Thymus (tissue), 11 donors: ENCODE measurements around the gene KLC4. TPM values are rescaled to one million over a fixed set of nuclear protein-coding genes. Genes with fewer than 3 reads are reported as not detected.

Source experiments
- DNase-seq, 9 donors: peaks; one replicate each; pipeline ENCODE4 v3.0.0-alpha.2; 2013; ENCODE audit warnings: low spot score in 9 of 9, low read depth in 6 of 9, missing footprints in 1 of 9
- H3K27ac ChIP-seq, 2 donors: one replicate each; pipeline ENCODE4 v1.5.1; 2013; ENCODE audit warnings: control low read depth in 1 of 2, low read depth in 1 of 2, low read length in 1 of 2, mild to moderate bottlenecking in 1 of 2, moderate library complexity in 1 of 2
- H3K27me3 ChIP-seq, 2 donors: one replicate each; pipeline ENCODE4 v1.5.1; 2013; ENCODE audit warnings: low read length in 1 of 2; ENCODE audit not compliant: control insufficient read depth in 2 of 2, insufficient read depth in 1 of 2
- H3K36me3 ChIP-seq, 2 donors: one replicate each; pipeline ENCODE4 v1.5.1; 2013; ENCODE audit warnings: low read length in 1 of 2, mild to moderate bottlenecking in 1 of 2, moderate library complexity in 1 of 2; ENCODE audit not compliant: control insufficient read depth in 2 of 2, insufficient read depth in 2 of 2
- H3K4me1 ChIP-seq, 2 donors: one replicate each; pipeline ENCODE4 v1.5.1; 2013; ENCODE audit warnings: low read length in 2 of 2; ENCODE audit not compliant: control insufficient read depth in 2 of 2, insufficient read depth in 2 of 2
- H3K4me3 ChIP-seq, 2 donors: one replicate each; pipeline ENCODE4 v1.5.1; 2013; ENCODE audit warnings: low read length in 2 of 2, control low read depth in 1 of 2, mild to moderate bottlenecking in 1 of 2
- H3K9me3 ChIP-seq, 2 donors: one replicate each; pipeline ENCODE4 v1.5.1; 2013; ENCODE audit warnings: low read length in 1 of 2, mild to moderate bottlenecking in 1 of 2; ENCODE audit not compliant: control insufficient read depth in 2 of 2, insufficient read depth in 1 of 2
- WGBS: extraction: QIAGEN DNeasy Blood & Tissue Kit; methylation state at CpG from one replicate; pipeline ENCODE4 v1.1.7; 2013; 5-methylcytosine and 5-hydroxymethylcytosine counted together
- polyA plus RNA-seq: library from polyadenylated mRNA; stranded (reverse); fragments of 200-250 nt; gene quantifications from one replicate; pipeline ENCODE4 v1.2.3, GENCODE V29; 2013
- total RNA-seq: library from RNA; stranded (reverse); fragments of 120-200 nt; gene quantifications from one replicate; pipeline ENCODE4 v1.2.4, GENCODE V29; 2013
- donor health status: healthy.

Gene KLC4
- total and polyA plus RNA-seq, 2 donors = 20.3 to 27.1 TPM

- H3K4me3 ChIP-seq = no peak overlapping the region
- H3K4me1 ChIP-seq = peaks cover 28 to 50% of the 10 kb centered on the region in 2 donors
- no peak overlapping the region for H3K27ac ChIP-seq
- 92% methylated on average over 8 of the region's 8 CpGs for WGBS
- H3K27me3 ChIP-seq = no peaks in the 10 kb centered on the region
- DNase-seq = no peak
- no peaks in the 10 kb centered on the region for H3K9me3 ChIP-seq
- peaks cover 17 to 31% of the 10 kb centered on the region in 2 donors for H3K36me3 ChIP-seq
Measured at GRCh38 chr6:43055966-43056365, 3.5 kb upstream of the KLC4 start.

GRCh38 chr6:43058531-43058930 is 900 bp upstream of the KLC4 start:
- Histone ChIP-seq H3K4me3 (peak overlapping the region; percentile 71 to 96), H3K27ac (no peak overlapping the region), H3K36me3 (peaks cover 20 to 32% of the 10 kb centered on the region in 2 donors), H3K27me3 (no peaks in the 10 kb centered on the region), H3K9me3 (no peaks in the 10 kb centered on the region), H3K4me1 (peaks cover 21 to 31% of the 10 kb centered on the region in 2 donors)
- no peak for DNase-seq
- 95% methylated on average over 1 of the region's 1 CpG for WGBS

- H3K36me3 ChIP-seq = peaks cover 27 to 36% of the 10 kb centered on the region in 2 donors
- peaks cover 14 to 23% of the 10 kb centered on the region in 2 donors for H3K4me1 ChIP-seq
- H3K27me3 ChIP-seq = no peaks in the 10 kb centered on the region
- no peak for DNase-seq
- peak overlapping the region; percentile 71 to 96 for H3K4me3 ChIP-seq
- H3K27ac ChIP-seq = peak overlapping the region; percentile 83 to 92
- 22% methylated on average over 15 of the region's 15 CpGs for WGBS
- H3K9me3 ChIP-seq = no peaks in the 10 kb centered on the region
Measured at GRCh38 chr6:43060034-43060754, 763 bp downstream of the KLC4 start.

- Histone ChIP-seq H3K27me3 (no peaks in the 10 kb centered on the region), H3K36me3 (peaks cover 30 to 36% of the 10 kb centered on the region in 2 donors), H3K27ac (no peak overlapping the region), H3K9me3 (no peaks in the 10 kb centered on the region), H3K4me3 (peak overlapping the region in 1 of 2 donors; percentile 71), H3K4me1 (peaks cover 14 to 23% of the 10 kb centered on the region in 2 donors)
- no peak for DNase-seq
- 96% methylated on average over 12 of the region's 12 CpGs for WGBS
Measured at GRCh38 chr6:43060755-43061633, 1.6 kb downstream of the KLC4 start.

GRCh38 chr6:43061861-43062260 is 2.4 kb downstream of the KLC4 start:
- peaks cover 32 to 33% of the 10 kb centered on the region in 2 donors for H3K36me3 ChIP-seq
- no peak overlapping the region for H3K27ac ChIP-seq

GRCh38 chr6:43062818-43063217 is 3.4 kb downstream of the KLC4 start:
- WGBS = 98% methylated on average over 12 of the region's 12 CpGs
- Histone ChIP-seq H3K4me3 (no peak overlapping the region), H3K9me3 (no peaks in the 10 kb centered on the region), H3K27ac (no peak overlapping the region), H3K36me3 (peaks cover 25 to 28% of the 10 kb centered on the region in 2 donors), H3K4me1 (peaks cover 14 to 23% of the 10 kb centered on the region in 2 donors), H3K27me3 (no peaks in the 10 kb centered on the region)
- no peak for DNase-seq

More at GRCh38 chr6:43061861-43062260, 2.4 kb downstream of the KLC4 start:
- 95% methylated on average over 2 of the region's 2 CpGs for WGBS
- Histone ChIP-seq H3K4me3 (no peak overlapping the region), H3K4me1 (peaks cover 14 to 23% of the 10 kb centered on the region in 2 donors), H3K27me3 (no peaks in the 10 kb centered on the region), H3K9me3 (no peaks in the 10 kb centered on the region)
- DNase-seq = no peak

GRCh38 chr6:43070028-43070632 is 10.7 kb downstream of the KLC4 start:
- Histone ChIP-seq H3K4me3 (peak overlapping the region in 1 of 2 donors; percentile 11), H3K9me3 (no peaks in the 10 kb centered on the region), H3K27ac (peak overlapping the region in 1 of 2 donors; percentile 52), H3K36me3 (peaks cover 26 to 39% of the 10 kb centered on the region in 2 donors), H3K4me1 (peaks cover 4 to 37% of the 10 kb centered on the region in 2 donors), H3K27me3 (no peaks in the 10 kb centered on the region)
- DNase-seq = peak; percentile 47 to 91 (median 71)
- 73% methylated on average over 6 of the region's 6 CpGs for WGBS

- WGBS = 90% methylated on average over 6 of the region's 6 CpGs
- H3K27me3 ChIP-seq = peaks cover 0 to 2% of the 10 kb centered on the region in 2 donors
- H3K36me3 ChIP-seq = peaks cover 14 to 23% of the 10 kb centered on the region in 2 donors
- no peak for DNase-seq
- H3K4me3 ChIP-seq = no peak overlapping the region
- no peaks in the 10 kb centered on the region for H3K9me3 ChIP-seq
- peaks cover 18 to 68% of the 10 kb centered on the region in 2 donors for H3K4me1 ChIP-seq
- peak overlapping the region; percentile 53 to 87 for H3K27ac ChIP-seq
Measured at GRCh38 chr6:43074847-43075669, 15.6 kb downstream of the KLC4 start.
